A204.1 (cell line): ENCODE data around the gene LIFR.

Experiments used
- FAIRE-seq: peaks from 2 replicates; lab custom pipeline; 2012; peaks lifted over from hg19 to GRCh38; lab: Jason Lieb, UNC

Gene LIFR

GRCh38 chr5:38465702-38466423 lies 90.6 kb downstream of the LIFR start:
- FAIRE-seq = no peak

GRCh38 chr5:38465061-38465460 lies 91.4 kb downstream of the LIFR start:
- no peak for FAIRE-seq

GRCh38 chr5:38463634-38464521 lies 92.6 kb downstream of the LIFR start:
- FAIRE-seq = no peak

GRCh38 chr5:38462976-38463633 lies 93.3 kb downstream of the LIFR start:
- FAIRE-seq = no peak

- no peak for FAIRE-seq
These were observed 98.3 kb downstream of the LIFR start for GRCh38 chr5:38458174-38458573.

- FAIRE-seq = no peak
These were observed 99.6 kb downstream of the LIFR start for GRCh38 chr5:38456657-38457399.

GRCh38 chr5:38455796-38456330 lies 100.6 kb downstream of the LIFR start:
- FAIRE-seq = no peak

- no peak for FAIRE-seq
These were observed 102.5 kb downstream of the LIFR start for GRCh38 chr5:38453921-38454320.

GRCh38 chr5:38453506-38453905 lies 102.9 kb downstream of the LIFR start:
- no peak for FAIRE-seq

- no peak for FAIRE-seq
These were observed 104.2 kb downstream of the LIFR start for GRCh38 chr5:38452201-38452600.

GRCh38 chr5:38451074-38451725 lies 105.2 kb downstream of the LIFR start:
- no peak for FAIRE-seq

GRCh38 chr5:38450627-38451026 lies 105.8 kb downstream of the LIFR start:
- FAIRE-seq = no peak

GRCh38 chr5:38448568-38449350 lies 107.7 kb downstream of the LIFR start:
- FAIRE-seq = no peak

GRCh38 chr5:38447786-38448185 lies 108.7 kb downstream of the LIFR start:
- FAIRE-seq = no peak

GRCh38 chr5:38447056-38447455 lies 109.4 kb downstream of the LIFR start:
- no peak for FAIRE-seq

- no peak for FAIRE-seq
These were observed 110.4 kb downstream of the LIFR start for GRCh38 chr5:38446029-38446522.

GRCh38 chr5:38445374-38446028 lies 110.9 kb downstream of the LIFR start:
- no peak for FAIRE-seq

GRCh38 chr5:38443390-38443789 lies 113.1 kb downstream of the LIFR start:
- no peak for FAIRE-seq

- FAIRE-seq = peak; percentile 99
These were observed 114.2 kb downstream of the LIFR start for GRCh38 chr5:38442247-38442573.
